Erythroblast (primary cell): ENCODE measurements around the gene OPCML.

Experiments used
- GATA1 ChIP-seq: IDR thresholded peaks from 2 replicates; pipeline ENCODE4 v1.6.1; 2011; ENCODE audit warnings: low read depth, mild to moderate bottlenecking, control low read depth, low read length, moderate library complexity
- POLR2A ChIP-seq: IDR thresholded peaks from 2 replicates; pipeline ENCODE4 v1.6.1; 2011; ENCODE audit warnings: mild to moderate bottlenecking, low read length

DNA sequence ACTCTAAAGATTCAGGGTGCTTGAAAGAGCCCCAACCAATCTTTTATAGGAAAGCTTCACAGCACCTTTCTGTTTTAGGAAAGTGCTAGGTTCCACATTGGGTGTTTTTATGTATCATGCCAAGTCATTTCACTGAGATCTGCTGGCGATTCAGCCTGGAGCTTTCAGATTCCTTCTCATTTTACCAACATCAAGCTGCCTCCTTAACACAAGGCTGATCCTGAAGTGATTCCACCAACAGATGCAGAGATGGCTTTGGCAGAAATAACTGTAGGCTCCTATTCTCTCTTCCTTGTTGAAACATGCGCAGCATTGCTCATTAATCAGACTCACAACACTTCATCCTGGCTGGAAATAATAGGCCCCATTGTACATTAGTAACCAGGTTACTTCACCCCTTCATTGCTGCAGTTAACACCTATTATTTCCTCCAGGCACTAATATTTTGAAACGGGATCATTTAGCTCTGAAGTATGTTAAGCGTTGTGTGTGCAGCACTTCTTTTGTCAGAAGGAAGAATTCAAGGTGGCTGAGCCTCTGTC is 89.0 kb downstream of the OPCML start:
- no peak for TF ChIP-seq POLR2A
- TF ChIP-seq GATA1 = no peak
